Heart left ventricle (tissue), 16 donors: Measurements from ENCODE around the gene PERM1. TPM values are rescaled to one million over a fixed set of nuclear protein-coding genes. Genes with fewer than 3 reads are reported as not detected.

Source experiments
- ATAC-seq, 4 donors: fragments of 200-7000 bp; cut with Tn5 transposase; one replicate each; pipeline ENCODE4 v1.9.1; 2020 to 2022; ENCODE audit warnings: moderate library complexity in 4 of 4, mild to moderate bottlenecking in 3 of 4, moderate number of reproducible peaks in 1 of 4
- DNase-seq, 5 donors: peaks; one replicate each; pipeline ENCODE4 v3.0.0-alpha.2; 2020
- H3K27ac ChIP-seq, 12 donors: fragments of 200-600 bp; sonication (generic) in 4 of 12; one replicate each; pipeline versions ENCODE4 v1.5.0 to v1.8.0; 2016 to 2022; ENCODE audit warnings: mild to moderate bottlenecking in 2 of 12
- H3K27me3 ChIP-seq, 9 donors: fragments of 200-600 bp; sonication (generic) in 2 of 9; one replicate each; pipeline versions ENCODE4 v1.5.1 to v1.8.0; 2016 to 2022; ENCODE audit warnings: mild to moderate bottlenecking in 3 of 9
- H3K36me3 ChIP-seq, 9 donors: fragments of 200-600 bp; sonication (generic) in 2 of 9; one replicate each; pipeline versions ENCODE4 v1.5.0 to v1.8.0; 2018 to 2022; ENCODE audit warnings: mild to moderate bottlenecking in 2 of 9
- H3K4me1 ChIP-seq, 12 donors: fragments of 200-600 bp; sonication (generic) in 4 of 12; one replicate each; pipeline versions ENCODE4 v1.5.0 to v1.8.0; 2016 to 2022; ENCODE audit warnings: mild to moderate bottlenecking in 3 of 12
- H3K4me3 ChIP-seq, 12 donors: fragments of 200-600 bp; sonication (generic) in 4 of 12; one replicate each; pipeline versions ENCODE4 v1.5.0 to v1.8.0; 2017 to 2022; ENCODE audit warnings: mild to moderate bottlenecking in 9 of 12, moderate library complexity in 4 of 12
- H3K9me3 ChIP-seq, 12 donors: fragments of 200-600 bp; sonication (generic) in 4 of 12; one replicate each; pipeline versions ENCODE4 v1.5.0 to v1.8.0; 2016 to 2022; ENCODE audit warnings: mild to moderate bottlenecking in 1 of 12
- POLR2A ChIP-seq, 2 donors: fragments of 450-650 bp; IDR thresholded peaks; one replicate each; pipeline ENCODE4 v1.6.1; 2017; ENCODE audit warnings: antibody characterized with exemption in 2 of 2, mild to moderate bottlenecking in 2 of 2, moderate library complexity in 2 of 2
- WGBS, 4 donors: extraction: QIAGEN DNeasy Blood & Tissue Kit in 2 of 4; methylation state at CpG; one replicate each; pipeline versions ENCODE4 v1.1.5 to v1.1.7; 2013 to 2018; 5-methylcytosine and 5-hydroxymethylcytosine counted together
- intact Hi-C, 10 donors: fragments of 100-400 bp; cut with DNase I; formaldehyde crosslinking; loops; one replicate each; pipeline versions ENCODE4 v1.11.1 to v1.14.2; 2022
- polyA plus RNA-seq, 2 donors: library from polyadenylated mRNA; stranded (reverse); fragments of 200-250 nt; gene quantifications; one replicate each; pipeline ENCODE4 v1.2.3, GENCODE V29; 2013
- total RNA-seq, 9 donors: library from RNA; depleted of rRNA in 2 of 9; stranded (reverse); fragments of >200 nt in 2 of 9; fragmentation: NEBNext Ultra II Directional in 3 of 9; extraction: Animal tissue kit (Norgen Biotek cat#: 25700) in 3 of 9; gene quantifications; one replicate each; pipeline versions ENCODE4 v1.1.0 to v1.2.4, GENCODE V29; 2016 to 2023
- TF ChIP-seq, protein P1 (sequence below), 12 donors: fragments of 200-600 bp; sonication (generic) in 4 of 12; IDR thresholded peaks; one replicate each; pipeline versions ENCODE4 v1.5.0 to v1.8.0; 2018 to 2022; ENCODE audit warnings: antibody characterized with exemption in 12 of 12, mild to moderate bottlenecking in 5 of 12
- donor health status: ischemic (EF 13 %, LVEDD 7.1; RV severe dilation, severe dysfunction).
- donor health status: healthy with polysubstance abuse.
- donor health status: DM: no; HTN: yes; CAD: no.
- donor health status: DM: no; HTN: no; CAD: no.
- donor health status: ischemic (EF 25% LVEDD 6.9; RV normal size, moderate dysfunction).
- donor health status: ischemic (EF 25% LVEDD 5.7; RV mildly dilated, moderate dysfunction).
- donor health status: healthy.
- donor health status: DM: yes; HTN: yes; CAD: no.
- donor health status: ischemic (EF 35%, LVEDD 5.7; RV mildly dilated, moderate dysfunction).
- donor health status: nonischemic (EF 11% LVEDD 7.7; RV severe dilation, severe dysfunction).
- donor health status: DM: yes; HTN: yes; CAD: no.
- donor health status: PGD.
- donor health status: ischemic (EF 29% LVEDD 5.4; RV normal size, mild dysfunction).
- donor health status: nonischemic (EF 23%, LVEDD 6.1; RV moderate dilation, normal function).

The PERM1 gene
- total and polyA plus RNA-seq, 11 donors: 52.8 to 353 (median 104) TPM

GRCh38 chr1:964691-965525, 17.0 kb downstream of the PERM1 start:
- Histone ChIP-seq H3K27ac (no peak overlapping the region), H3K4me3 (no peak overlapping the region), H3K27me3 (peaks cover 0 to 16% (median 7%) of the 10 kb centered on the region in 9 donors), H3K4me1 (peaks cover 4 to 29% (median 13%) of the 10 kb centered on the region in 12 donors), H3K36me3 (peaks cover 0 to 12% (median 0%) of the 10 kb centered on the region in 9 donors), H3K9me3 (no peaks in the 10 kb centered on the region)
- ATAC-seq: no peak
- 91 to 95% (median 93%) methylated on average over 36 to 40 of the region's 51 CpGs for WGBS, 4 donors
- intact Hi-C loops: loop anchor here in 1 of 10 donors (10.0 kb wide), 1 partner anchor 60 kb away; no protein-coding TSS in a partner anchor
- peak in 1 of 5 donors; percentile 56 for DNase-seq
- TF ChIP-seq, protein P1, sequence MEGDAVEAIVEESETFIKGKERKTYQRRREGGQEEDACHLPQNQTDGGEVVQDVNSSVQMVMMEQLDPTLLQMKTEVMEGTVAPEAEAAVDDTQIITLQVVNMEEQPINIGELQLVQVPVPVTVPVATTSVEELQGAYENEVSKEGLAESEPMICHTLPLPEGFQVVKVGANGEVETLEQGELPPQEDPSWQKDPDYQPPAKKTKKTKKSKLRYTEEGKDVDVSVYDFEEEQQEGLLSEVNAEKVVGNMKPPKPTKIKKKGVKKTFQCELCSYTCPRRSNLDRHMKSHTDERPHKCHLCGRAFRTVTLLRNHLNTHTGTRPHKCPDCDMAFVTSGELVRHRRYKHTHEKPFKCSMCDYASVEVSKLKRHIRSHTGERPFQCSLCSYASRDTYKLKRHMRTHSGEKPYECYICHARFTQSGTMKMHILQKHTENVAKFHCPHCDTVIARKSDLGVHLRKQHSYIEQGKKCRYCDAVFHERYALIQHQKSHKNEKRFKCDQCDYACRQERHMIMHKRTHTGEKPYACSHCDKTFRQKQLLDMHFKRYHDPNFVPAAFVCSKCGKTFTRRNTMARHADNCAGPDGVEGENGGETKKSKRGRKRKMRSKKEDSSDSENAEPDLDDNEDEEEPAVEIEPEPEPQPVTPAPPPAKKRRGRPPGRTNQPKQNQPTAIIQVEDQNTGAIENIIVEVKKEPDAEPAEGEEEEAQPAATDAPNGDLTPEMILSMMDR (IDR thresholded peaks at IDR 0.05): no peak
- no peak for TF ChIP-seq POLR2A (IDR thresholded peaks at IDR 0.05)

DNA sequence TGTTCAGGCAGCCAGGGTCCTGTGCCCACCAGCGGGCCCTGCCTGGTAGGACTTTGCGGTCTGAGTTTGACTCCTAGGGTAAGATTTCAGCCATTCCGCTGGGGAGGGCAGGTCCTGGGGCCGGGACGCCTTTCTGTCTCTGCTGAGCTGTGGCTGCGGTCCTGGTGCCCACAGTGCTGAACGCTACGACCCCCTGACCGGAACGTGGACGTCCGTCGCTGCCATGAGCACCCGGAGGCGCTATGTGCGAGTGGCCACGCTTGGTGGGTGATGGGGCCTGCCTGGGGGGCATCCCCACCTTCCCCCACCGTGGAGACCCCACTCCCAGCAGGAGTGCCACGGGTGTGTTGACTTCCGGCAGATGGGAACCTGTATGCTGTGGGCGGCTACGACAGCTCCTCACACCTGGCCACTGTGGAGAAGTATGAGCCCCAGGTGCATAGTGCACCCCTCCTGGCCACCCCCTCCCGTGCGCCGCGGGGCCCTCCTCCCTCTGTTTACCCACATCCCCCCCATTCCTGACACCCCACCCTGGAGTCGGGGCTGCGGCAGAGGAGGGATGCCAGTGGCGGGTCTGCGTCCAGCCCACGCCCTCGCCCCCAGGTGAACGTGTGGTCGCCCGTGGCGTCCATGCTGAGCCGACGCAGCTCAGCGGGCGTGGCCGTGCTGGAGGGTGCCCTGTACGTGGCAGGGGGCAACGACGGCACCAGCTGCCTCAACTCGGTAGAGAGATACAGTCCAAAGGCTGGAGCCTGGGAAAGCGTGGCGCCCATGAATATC, 18.0 kb downstream of the PERM1 start:
- ATAC-seq (no peak), DNase-seq (peak in 1 of 5 donors; percentile 62)
- WGBS, 4 donors: 93 to 96% (median 94%) methylated on average over 22 to 47 of the region's 47 CpGs
- H3K4me1 ChIP-seq: peaks cover 4 to 34% (median 17%) of the 10 kb centered on the region in 12 donors
- intact Hi-C loops: loop anchor here in 1 of 10 donors (10.0 kb wide), 1 partner anchor 59 kb away; no protein-coding TSS in a partner anchor
- TF ChIP-seq, protein P1 (IDR thresholded peaks at IDR 0.05): no peak
- TF ChIP-seq POLR2A (IDR thresholded peaks at IDR 0.05): no peak
- H3K36me3 ChIP-seq: peaks cover 0 to 12% (median 0%) of the 10 kb centered on the region in 9 donors
- peaks cover 0 to 14% (median 7%) of the 10 kb centered on the region in 9 donors for H3K27me3 ChIP-seq
- H3K27ac ChIP-seq: no peak overlapping the region
- no peaks in the 10 kb centered on the region for H3K9me3 ChIP-seq
- no peak overlapping the region for H3K4me3 ChIP-seq

- no peak overlapping the region for H3K4me3 ChIP-seq
- H3K27ac ChIP-seq: no peak overlapping the region
- 89 to 92% (median 91%) methylated on average over 13 to 16 of the region's 16 CpGs for WGBS, 4 donors
- intact Hi-C loops: loop anchor here in 1 of 10 donors (10.0 kb wide), 1 partner anchor 58 kb away; no protein-coding TSS in a partner anchor
- TF ChIP-seq, protein P1 (IDR thresholded peaks at IDR 0.05): no peak
- no peak for TF ChIP-seq POLR2A (IDR thresholded peaks at IDR 0.05)
- ATAC-seq (no peak), DNase-seq (peak in 1 of 5 donors; percentile 60)
- H3K27me3 ChIP-seq: peaks cover 0 to 14% (median 6%) of the 10 kb centered on the region in 9 donors
- no peaks in the 10 kb centered on the region for H3K9me3 ChIP-seq
- H3K4me1 ChIP-seq: peaks cover 4 to 40% (median 20%) of the 10 kb centered on the region in 12 donors
- peaks cover 0 to 12% (median 0%) of the 10 kb centered on the region in 9 donors for H3K36me3 ChIP-seq
Measured at GRCh38 chr1:963301-963651, 18.6 kb downstream of the PERM1 start.
